Caco-2 (cell line): ENCODE results near the gene ARHGAP42. TPM values are rescaled to one million over a fixed set of nuclear protein-coding genes. Genes with fewer than 3 reads are reported as not detected.

Experiments used
- BruUV-seq: library from RNA; stranded (reverse); fragments of 400-500 nt; replicated peaks from 2 replicates; lab custom pipeline; 2021; lab: Mats Ljungman, UMichigan
- CTCF ChIA-PET: fragments of 300-600 bp; sonication (Branson Sonifier 250); formaldehyde crosslinking; loops from one replicate; lab custom pipeline; 2022; ENCODE audit warnings: antibody characterized with exemption; lab: Charles Lee
- POLR2A ChIA-PET: fragments of 300-600 bp; sonication (Branson Sonifier 250); formaldehyde crosslinking; loops from one replicate; lab custom pipeline; 2022; ENCODE audit warnings: antibody characterized with exemption; lab: Charles Lee
- DNase-seq, 2 experiments: peaks; one replicate each; pipeline versions ENCODE4 v3.0.0 to v3.0.0-alpha.2; 2020 to 2022
- H3K27me3 ChIP-seq: replicated peaks from 2 replicates; pipeline ENCODE4 v1.6.0; 2011; ENCODE audit warnings: low read length; ENCODE audit not compliant: control insufficient read depth, insufficient read depth
- H3K36me3 ChIP-seq: 2 replicates; pipeline ENCODE4 v1.5.1; 2011; ENCODE audit warnings: low read length; ENCODE audit not compliant: control insufficient read depth, insufficient read depth
- H3K4me1 ChIP-seq: fragments of 250-450 bp; sonication (Bioruptor Pico); 2 replicates; pipeline ENCODE4 v1.5.1; 2020; ENCODE audit warnings: mild to moderate bottlenecking
- H3K4me3 ChIP-seq: 2 replicates; pipeline ENCODE4 v1.5.1; 2011; ENCODE audit warnings: low read depth, mild to moderate bottlenecking, control low read depth, low read length
- H3K9me3 ChIP-seq: fragments of 250-450 bp; sonication (Bioruptor Pico); 2 replicates; pipeline ENCODE4 v1.5.1; 2020; ENCODE audit warnings: mild to moderate bottlenecking, moderate library complexity
- H3K27ac Mint-ChIP-seq: one replicate; pipeline ENCODE4 v1.8.0; 2022; ENCODE audit warnings: mixed read lengths; ENCODE audit not compliant: unreplicated experiment
- H3K27me3 Mint-ChIP-seq: one replicate; pipeline ENCODE4 v1.8.0; 2022; ENCODE audit warnings: mixed read lengths; ENCODE audit not compliant: insufficient read depth, unreplicated experiment
- H3K36me3 Mint-ChIP-seq: one replicate; pipeline ENCODE4 v1.8.0; 2022; ENCODE audit warnings: mild to moderate bottlenecking, mixed read lengths; ENCODE audit not compliant: insufficient read depth, unreplicated experiment
- H3K4me1 Mint-ChIP-seq: one replicate; pipeline ENCODE4 v1.8.0; 2022; ENCODE audit warnings: low read depth, mixed read lengths; ENCODE audit not compliant: unreplicated experiment
- H3K4me3 Mint-ChIP-seq: one replicate; pipeline ENCODE4 v1.8.0; 2022; ENCODE audit warnings: mild to moderate bottlenecking, moderate library complexity, mixed read lengths; ENCODE audit not compliant: unreplicated experiment
- H3K9me3 Mint-ChIP-seq: one replicate; pipeline ENCODE4 v1.8.0; 2022; ENCODE audit warnings: mixed read lengths; ENCODE audit not compliant: unreplicated experiment
- intact Hi-C: fragments of 100-400 bp; cut with micrococcal nuclease; formaldehyde crosslinking; loops from one replicate; pipeline ENCODE4 v1.10.0; 2022; ENCODE audit not compliant: unreplicated experiment
- total RNA-seq: library from RNA; stranded (reverse); gene quantifications from 2 replicates; pipeline ENCODE4 v1.2.3, GENCODE V29; 2022
- TF ChIP-seq, protein P1 (sequence below), 2 experiments: fragments of 200-600 bp in 1 of 2; IDR thresholded peaks; 1 replicate in 1 of 2; 2 replicates in 1 of 2; pipeline versions ENCODE4 v1.5.1 to v1.8.0; 2011 to 2022; ENCODE audit warnings: antibody characterized with exemption in 1 of 2, control low read depth in 1 of 2, inconsistent platforms in 1 of 2, low read depth in 1 of 2, low read length in 1 of 2, mild to moderate bottlenecking in 1 of 2, moderate library complexity in 1 of 2; ENCODE audit not compliant: insufficient read depth in 1 of 2, severe bottlenecking in 1 of 2, unreplicated experiment in 1 of 2

ARHGAP42 gene
- total RNA-seq, 1 experiment from 2014 or later: 8.4 TPM

DNA sequence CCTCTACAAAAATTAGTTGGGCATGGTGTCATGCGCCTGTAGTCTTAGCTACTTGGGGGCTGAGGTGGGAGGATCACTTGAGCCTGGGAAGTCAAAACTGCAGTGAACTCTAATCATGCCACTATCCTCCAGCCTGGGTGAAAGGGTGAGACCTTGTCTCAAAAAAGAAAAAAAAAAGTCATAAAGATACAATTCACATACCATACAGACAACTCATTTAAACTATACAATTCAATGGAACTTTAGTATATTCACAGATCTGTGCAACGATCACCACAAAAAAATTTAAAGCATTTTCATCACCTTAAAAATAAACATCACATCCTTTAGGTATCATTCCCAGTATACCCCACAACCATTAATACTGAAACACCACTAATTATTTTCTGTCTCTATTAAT is 241.3 kb downstream of the ARHGAP42 start:
- ChIA-PET CTCF (no interaction called here), POLR2A (no interaction called here)
- intact Hi-C loops: no loop called here
- no peak for DNase-seq
- Mint-ChIP-seq H3K4me1 (peaks cover 13% of the 10 kb centered on the region), H3K27me3 (no peaks in the 10 kb centered on the region), H3K9me3 (no peaks in the 10 kb centered on the region), H3K27ac (no peak overlapping the region), H3K36me3 (no peaks in the 10 kb centered on the region), H3K4me3 (no peak overlapping the region)
- H3K4me3 ChIP-seq: no peak overlapping the region
- no TSS peak for BruUV-seq
- H3K27me3 ChIP-seq: no peaks in the 10 kb centered on the region
- no peaks in the 10 kb centered on the region for H3K9me3 ChIP-seq
- H3K4me1 ChIP-seq: peaks cover 20% of the 10 kb centered on the region
- TF ChIP-seq, protein P1, sequence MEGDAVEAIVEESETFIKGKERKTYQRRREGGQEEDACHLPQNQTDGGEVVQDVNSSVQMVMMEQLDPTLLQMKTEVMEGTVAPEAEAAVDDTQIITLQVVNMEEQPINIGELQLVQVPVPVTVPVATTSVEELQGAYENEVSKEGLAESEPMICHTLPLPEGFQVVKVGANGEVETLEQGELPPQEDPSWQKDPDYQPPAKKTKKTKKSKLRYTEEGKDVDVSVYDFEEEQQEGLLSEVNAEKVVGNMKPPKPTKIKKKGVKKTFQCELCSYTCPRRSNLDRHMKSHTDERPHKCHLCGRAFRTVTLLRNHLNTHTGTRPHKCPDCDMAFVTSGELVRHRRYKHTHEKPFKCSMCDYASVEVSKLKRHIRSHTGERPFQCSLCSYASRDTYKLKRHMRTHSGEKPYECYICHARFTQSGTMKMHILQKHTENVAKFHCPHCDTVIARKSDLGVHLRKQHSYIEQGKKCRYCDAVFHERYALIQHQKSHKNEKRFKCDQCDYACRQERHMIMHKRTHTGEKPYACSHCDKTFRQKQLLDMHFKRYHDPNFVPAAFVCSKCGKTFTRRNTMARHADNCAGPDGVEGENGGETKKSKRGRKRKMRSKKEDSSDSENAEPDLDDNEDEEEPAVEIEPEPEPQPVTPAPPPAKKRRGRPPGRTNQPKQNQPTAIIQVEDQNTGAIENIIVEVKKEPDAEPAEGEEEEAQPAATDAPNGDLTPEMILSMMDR (IDR thresholded peaks at IDR 0.05; ENCODE audit: insufficient read depth in 1 of 2, low read depth in 1 of 2, low read length in 1 of 2, severe bottlenecking in 1 of 2, unreplicated experiment in 1 of 2): no peak
- no peaks in the 10 kb centered on the region for H3K36me3 ChIP-seq

DNA sequence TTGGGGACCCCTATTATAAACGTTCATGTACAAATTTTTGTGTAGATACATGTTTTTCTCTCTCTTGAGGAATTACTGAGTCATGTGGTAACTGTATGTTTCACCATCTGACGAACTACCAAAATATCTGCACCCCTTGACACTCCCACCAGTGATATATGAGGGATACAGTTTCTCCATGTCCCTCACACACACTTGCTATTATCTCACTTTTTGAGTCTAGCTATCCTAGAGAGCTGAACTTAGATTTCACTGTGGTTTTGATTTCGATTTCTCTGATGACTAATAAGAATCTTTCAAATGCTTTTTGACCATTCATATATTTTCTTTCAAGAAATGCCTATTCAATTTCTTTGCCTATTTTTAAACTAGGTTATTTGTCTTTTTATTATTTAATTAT is 242.3 kb downstream of the ARHGAP42 start:
- no peak overlapping the region for H3K27ac Mint-ChIP-seq
- TF ChIP-seq, protein P1 (IDR thresholded peaks at IDR 0.05; ENCODE audit: insufficient read depth in 1 of 2, low read depth in 1 of 2, low read length in 1 of 2, severe bottlenecking in 1 of 2, unreplicated experiment in 1 of 2): no peak
- ChIA-PET POLR2A (no interaction called here), CTCF (no interaction called here)
- no TSS peak for BruUV-seq
- H3K4me1 ChIP-seq: peaks cover 14% of the 10 kb centered on the region; the same call in 1 of the 2 replicates
- no peaks in the 10 kb centered on the region for H3K36me3 ChIP-seq
- H3K4me3 ChIP-seq: no peak overlapping the region
- peaks cover 7% of the 10 kb centered on the region for H3K4me1 Mint-ChIP-seq
- H3K27me3 ChIP-seq: no peaks in the 10 kb centered on the region
- no peaks in the 10 kb centered on the region for H3K36me3 Mint-ChIP-seq
- H3K9me3 Mint-ChIP-seq: no peaks in the 10 kb centered on the region
- H3K27me3 Mint-ChIP-seq: no peaks in the 10 kb centered on the region
- no peak overlapping the region for H3K4me3 Mint-ChIP-seq
- H3K9me3 ChIP-seq: no peaks in the 10 kb centered on the region
- no peak for DNase-seq
- intact Hi-C loops: no loop called here

DNA sequence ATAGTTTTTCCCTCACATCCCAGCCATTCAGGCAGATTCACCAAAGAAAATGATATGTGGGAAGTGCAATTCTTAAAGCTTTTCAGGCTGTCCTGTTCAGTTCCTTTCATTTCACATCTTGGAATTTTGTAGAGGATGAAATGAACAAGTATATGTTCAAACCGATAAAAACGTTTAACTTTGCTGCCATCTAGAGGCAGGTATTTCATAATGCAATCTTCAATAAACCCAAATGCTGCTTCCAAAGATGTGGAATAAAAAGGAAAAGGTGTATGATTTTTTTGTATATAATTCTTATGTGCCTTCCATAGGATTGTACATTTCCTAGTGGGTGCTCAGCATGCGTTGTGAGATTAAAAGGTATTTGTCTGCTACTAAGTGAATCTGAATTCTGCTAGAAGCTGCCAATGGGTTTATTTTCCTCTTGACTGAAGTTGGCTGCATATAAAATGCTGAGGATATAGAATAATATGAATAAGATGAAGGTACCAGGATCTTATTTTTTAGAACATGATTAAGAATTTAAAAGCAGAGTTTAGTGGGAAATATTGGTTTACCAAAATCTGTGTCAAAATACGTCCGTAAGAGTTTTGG is 243.2 kb downstream of the ARHGAP42 start:
- Mint-ChIP-seq H3K27ac (no peak overlapping the region), H3K4me1 (peaks cover 7% of the 10 kb centered on the region), H3K9me3 (no peaks in the 10 kb centered on the region), H3K27me3 (no peaks in the 10 kb centered on the region), H3K36me3 (no peaks in the 10 kb centered on the region), H3K4me3 (no peak overlapping the region)
- H3K36me3 ChIP-seq: no peaks in the 10 kb centered on the region
- no peaks in the 10 kb centered on the region for H3K9me3 ChIP-seq
- no peaks in the 10 kb centered on the region for H3K27me3 ChIP-seq
- TF ChIP-seq, protein P1 (IDR thresholded peaks at IDR 0.05; ENCODE audit: insufficient read depth in 1 of 2, low read depth in 1 of 2, low read length in 1 of 2, severe bottlenecking in 1 of 2, unreplicated experiment in 1 of 2): peak; percentile 73 to 75
- ChIA-PET POLR2A (no interaction called here), CTCF (no interaction called here)
- H3K4me3 ChIP-seq: no peak overlapping the region
- peak in 1 of 2 experiments; percentile 66 for DNase-seq
- intact Hi-C loops: loop anchor here (1.0 to 10.0 kb wide), 8 partner anchors 59 to 1115 kb away; partner anchors contain the start of gene ARHGAP42
- peaks cover 14% of the 10 kb centered on the region; the same call in 1 of the 2 replicates for H3K4me1 ChIP-seq
- BruUV-seq: no TSS peak
